IMR-90 (cell line): Measurements from ENCODE around the gene DEFB108B.
"Not testable (repeated sequence)": the region's sequence is repeated elsewhere in the genome, so short reads cannot be mapped to it uniquely, and the experiment has no call there.

Source experiments
- FOS ChIP-seq: fragments of 150-350 bp; IDR thresholded peaks from 2 replicates; pipeline ENCODE4 v1.6.1; 2016; ENCODE audit warnings: low read depth, low read length
- MAFK ChIP-seq: IDR thresholded peaks from 2 replicates; pipeline ENCODE4 v1.6.1; 2012; ENCODE audit warnings: low read depth, low read length, improper control_type of control experiment
- RAD21 ChIP-seq: IDR thresholded peaks from 2 replicates; pipeline ENCODE4 v1.6.1; 2012; ENCODE audit warnings: low read length, improper control_type of control experiment
- RCOR1 ChIP-seq: IDR thresholded peaks from 2 replicates; pipeline ENCODE4 v1.6.1; 2012; ENCODE audit warnings: mild to moderate bottlenecking, low read length, improper control_type of control experiment; ENCODE audit not compliant: insufficient replicate concordance
- RFX5 ChIP-seq: IDR thresholded peaks from 2 replicates; pipeline ENCODE4 v1.8.0; 2012; ENCODE audit warnings: low read depth, mild to moderate bottlenecking, low read length, moderate library complexity
- SMC3 ChIP-seq: fragments of 150-350 bp; IDR thresholded peaks from 2 replicates; pipeline ENCODE4 v1.6.1; 2016; ENCODE audit warnings: low read depth, mild to moderate bottlenecking, antibody characterized with exemption, low read length, moderate library complexity
- TF ChIP-seq, protein P1 (sequence below): conservative IDR thresholded peaks from 2 replicates; pipeline ENCODE4 v1.5.1; 2012; ENCODE audit warnings: mild to moderate bottlenecking, low read depth, low read length, improper control_type of control experiment

DNA sequence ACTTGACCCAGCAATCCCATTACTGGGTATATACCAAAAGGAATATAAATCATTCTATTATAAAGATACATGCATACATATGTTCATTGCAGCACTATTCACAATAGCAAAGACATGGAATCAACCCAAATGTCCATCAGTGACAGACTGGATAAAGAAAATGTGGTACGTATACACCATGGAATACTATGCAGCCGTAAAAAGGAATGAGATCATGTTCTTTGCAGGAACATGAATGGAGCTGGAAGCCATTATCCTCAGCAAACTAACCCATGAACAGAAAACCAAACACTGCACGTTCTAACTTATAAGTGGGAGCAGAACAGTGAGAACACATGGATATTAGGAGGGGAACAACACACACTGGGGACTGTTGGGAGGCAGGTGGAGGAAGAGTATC lies 3.8 kb upstream of the DEFB108B start:
- TF ChIP-seq, protein P1, sequence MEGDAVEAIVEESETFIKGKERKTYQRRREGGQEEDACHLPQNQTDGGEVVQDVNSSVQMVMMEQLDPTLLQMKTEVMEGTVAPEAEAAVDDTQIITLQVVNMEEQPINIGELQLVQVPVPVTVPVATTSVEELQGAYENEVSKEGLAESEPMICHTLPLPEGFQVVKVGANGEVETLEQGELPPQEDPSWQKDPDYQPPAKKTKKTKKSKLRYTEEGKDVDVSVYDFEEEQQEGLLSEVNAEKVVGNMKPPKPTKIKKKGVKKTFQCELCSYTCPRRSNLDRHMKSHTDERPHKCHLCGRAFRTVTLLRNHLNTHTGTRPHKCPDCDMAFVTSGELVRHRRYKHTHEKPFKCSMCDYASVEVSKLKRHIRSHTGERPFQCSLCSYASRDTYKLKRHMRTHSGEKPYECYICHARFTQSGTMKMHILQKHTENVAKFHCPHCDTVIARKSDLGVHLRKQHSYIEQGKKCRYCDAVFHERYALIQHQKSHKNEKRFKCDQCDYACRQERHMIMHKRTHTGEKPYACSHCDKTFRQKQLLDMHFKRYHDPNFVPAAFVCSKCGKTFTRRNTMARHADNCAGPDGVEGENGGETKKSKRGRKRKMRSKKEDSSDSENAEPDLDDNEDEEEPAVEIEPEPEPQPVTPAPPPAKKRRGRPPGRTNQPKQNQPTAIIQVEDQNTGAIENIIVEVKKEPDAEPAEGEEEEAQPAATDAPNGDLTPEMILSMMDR, result not testable (repeated sequence)
- TF ChIP-seq MAFK, SMC3, RFX5, RAD21, FOS, RCOR1: not testable (repeated sequence)
